ENCODE data around the gene BNIP2. TPM values are rescaled to one million over a fixed set of nuclear protein-coding genes. Genes with fewer than 3 reads are reported as not detected.

The BNIP2 gene
- total RNA-seq, 1 experiment from 2014 or later = 127 TPM

- DNase-seq (ENCODE audit: low read depth) = no peak
Measured at GRCh38 chr15:59636184-59636583, 52.9 kb downstream of the BNIP2 start.

- peak; percentile 27 for DNase-seq (ENCODE audit: low read depth)
Measured at GRCh38 chr15:59632714-59633113, 56.4 kb downstream of the BNIP2 start.

- DNase-seq (ENCODE audit: low read depth) = peak; percentile 63
Measured at GRCh38 chr15:59622289-59622688, 66.8 kb downstream of the BNIP2 start.

- DNase-seq (ENCODE audit: low read depth) = no peak
Measured at GRCh38 chr15:59618406-59618805, 70.7 kb downstream of the BNIP2 start.

GRCh38 chr15:59616379-59616778, 72.7 kb downstream of the BNIP2 start:
- no peak for DNase-seq (ENCODE audit: low read depth)

- DNase-seq (ENCODE audit: low read depth) = no peak
Measured at GRCh38 chr15:59615661-59616060, 73.5 kb downstream of the BNIP2 start.

GRCh38 chr15:59614153-59614552, 75.0 kb downstream of the BNIP2 start:
- no peak for DNase-seq (ENCODE audit: low read depth)

- DNase-seq (ENCODE audit: low read depth) = no peak
Measured at GRCh38 chr15:59611276-59612260, 77.6 kb downstream of the BNIP2 start, which contains the start of gene GCNT3. TSS of gene GCNT3 (plus strand) at chr15:59611783. CDS start at chr15:59618239, 6,456 bp downstream.

- no peak for DNase-seq (ENCODE audit: low read depth)
Measured at GRCh38 chr15:59609730-59610712, 79.1 kb downstream of the BNIP2 start.

Other genes with a start within 250 kb of the BNIP2 start
- not detected in 2 replicates for gene GCNT3, start 77.5 kb downstream of the BNIP2 start, total RNA-seq (2014; rRNA removed; shearing (Covaris generic))
- 106 and 121 TPM in 2 replicates for gene GTF2A2, start 31.8 kb downstream of the BNIP2 start, total RNA-seq (2014; rRNA removed; shearing (Covaris generic))

Data from RPMI7951 (cell line).